ENCODE measurements around the gene WDR1. TPM values are rescaled to one million over a fixed set of nuclear protein-coding genes. Genes with fewer than 3 reads are reported as not detected.

The WDR1 gene
- total RNA-seq (2021; ENCODE audit: unreplicated experiment): 223 TPM
- polyA plus RNA-seq (2012): 207 and 243 TPM in 2 replicates
- percentile 94 among the genes with signal in this experiment for Bru-seq, nascent RNA
- BruChase-seq, experiment 1, labeled RNA remaining after a 6-hour chase: percentile 93 among the genes with signal in this experiment
- percentile 88 among the genes with signal in this experiment for BruChase-seq, experiment 2, labeled RNA remaining after a 2-hour chase
- long read RNA-seq, transcript WDR1-202 (12 exons, 2,722 nt): minor isoform, 13 of 489 reads
- long read RNA-seq, transcript WDR1-203 (15 exons, 3,142 nt): major isoform, 391 of 489 reads
- long read RNA-seq, partial matches to known transcripts: 71 of 489 reads
- long read RNA-seq, other reads (novel, unspliced or antisense): 14 of 489 reads

- RAD21 ChIA-PET (ENCODE audit: low non-redundant PET in 1 of 2, low total read pairs in 2 of 2, uncharacterized antibody in 2 of 2, unreplicated experiment in 2 of 2): no interaction called here
- Histone ChIP-seq H4K20me1 (ENCODE audit: insufficient read depth) (peaks cover 7% of the 10 kb centered on the region; the same call in 1 of the 2 replicates), H3K79me2 (ENCODE audit: insufficient read depth, low read length) (peaks cover 44% of the 10 kb centered on the region), H3K9ac (ENCODE audit: low read length) (peak within 1 kb of the TSS; percentile 90), H2AFZ (ENCODE audit: low read depth, low read length, poor library complexity, severe bottlenecking) (no peak within 1 kb of the TSS), H3K27ac (ENCODE audit: low read depth, low read length) (peak within 1 kb of the TSS; percentile 77), H3K36me3 (ENCODE audit: control insufficient read depth in 1 of 2, insufficient read depth in 2 of 2, low read length in 2 of 2) (peaks cover 29 to 39% of the 10 kb centered on the region in 2 experiments), H3K4me2 (ENCODE audit: low read length) (peak within 1 kb of the TSS; percentile 97), H3K4me3 (replicated peaks in 1 of 2; ENCODE audit: low read depth in 1 of 2, low read length in 2 of 2) (peak within 1 kb of the TSS; percentile 83 to 85), H3K9me2 (ENCODE audit: insufficient read depth) (no peaks in the 10 kb centered on the region), H3K9me3 (ENCODE audit: control insufficient read depth in 1 of 2, insufficient read depth in 1 of 2, low read depth in 1 of 2, low read length in 2 of 2) (no peaks in the 10 kb centered on the region), H3K27me3 (ENCODE audit: insufficient read depth, low read length) (no peaks in the 10 kb centered on the region), H3K4me1 (ENCODE audit: control insufficient read depth in 1 of 2, insufficient read depth in 2 of 2, low read length in 2 of 2) (peaks cover 9 to 24% of the 10 kb centered on the region in 2 experiments)
- CTCF ChIA-PET: interaction anchor here (0.7 to 1.2 kb wide), 2 partner anchors 10 to 56 kb away, joined by 3 to 4 read pairs; no protein-coding TSS in a partner anchor
- ATAC-seq: peak; percentile 92
- peak; percentile 99 for TF ChIP-seq SRF (IDR thresholded peaks at IDR 0.05; ENCODE audit: low read depth)
- peak; percentile 99 for TF ChIP-seq POLR2AphosphoS5 (IDR thresholded peaks at IDR 0.05; ENCODE audit: low read depth, low read length)
- peak; percentile 25 for TF ChIP-seq SP1 (IDR thresholded peaks at IDR 0.05; ENCODE audit: low read depth)
- peak; percentile 29 for TF ChIP-seq TCF7L2 (IDR thresholded peaks at IDR 0.05; ENCODE audit: borderline replicate concordance, extremely low read depth, insufficient read depth, insufficient read length)
- no peak for TF ChIP-seq FOSL1 (IDR thresholded peaks at IDR 0.05; ENCODE audit: low read depth)
- TF ChIP-seq REST (IDR thresholded peaks at IDR 0.05; ENCODE audit: low read depth): no peak
- peak; percentile 21 for TF ChIP-seq YY1 (IDR thresholded peaks at IDR 0.05; ENCODE audit: extremely low read depth, insufficient replicate concordance, low read depth, low read length)
- no peak for TF ChIP-seq JUND (IDR thresholded peaks at IDR 0.05)
- no peak for TF ChIP-seq ZBTB33 (IDR thresholded peaks at IDR 0.05; ENCODE audit: extremely low read depth, insufficient replicate concordance, low read length)
- TF ChIP-seq RAD21 (IDR thresholded peaks at IDR 0.05; ENCODE audit: low read depth): no peak
- TF ChIP-seq EGR1 (IDR thresholded peaks at IDR 0.05; ENCODE audit: low read depth): peak; percentile 85
- no peak; the same call in 1 of the 2 replicates for TF ChIP-seq CBX3 (IDR thresholded peaks at IDR 0.05; ENCODE audit: low read depth)
- peak; percentile 86 for TF ChIP-seq SIN3A (IDR thresholded peaks at IDR 0.05; ENCODE audit: low read depth)
- TF ChIP-seq ELF1 (IDR thresholded peaks at IDR 0.05; ENCODE audit: borderline replicate concordance, low read depth): peak; percentile 87; the same call in 1 of the 2 replicates
- TF ChIP-seq MAX (IDR thresholded peaks at IDR 0.05): peak; percentile 56
- TF ChIP-seq POLR2A (IDR thresholded peaks at IDR 0.05; ENCODE audit: borderline replicate concordance, extremely low read depth, insufficient read depth, insufficient read length): peak; percentile 93
- TF ChIP-seq ZFX (IDR thresholded peaks at IDR 0.05): peak; percentile 55
- BruUV-seq (replicated peaks): no TSS peak
- DNase-seq (ENCODE audit: low read depth, low spot score): peak; percentile 75
- POLR2A ChIA-PET: interaction anchor here (0.6 to 3.2 kb wide), 16 partner anchors 9 to 447 kb away, joined by 3 to 38 read pairs (median 4); partner anchors contain the start of gene ZNF518B
- intact Hi-C loops (cut with micrococcal nuclease): loop anchor here (5.0 kb wide), 1 partner anchor 1626 kb away; no protein-coding TSS in a partner anchor
Measured at GRCh38 chr4:10116569-10117358, at the start of gene WDR1. WDR1 (minus strand) TSS chr4:10116799; CDS start chr4:10116666, 133 bp downstream.
